HL-60/S4 (cell line): ENCODE measurements around the gene IGFL4.
"Not testable (repeated sequence)": the region's sequence is repeated elsewhere in the genome, so short reads cannot be mapped to it uniquely, and the experiment has no call there.

Source experiments
- in situ Hi-C: fragments of 300-500 bp; cut with MboI; formaldehyde crosslinking; loops from 2 replicates; pipeline ENCODE4 v1.14.3; 2022; ENCODE audit warnings: low sequenced_read_pairs

The IGFL4 gene

GRCh38 chr19:46040952-46041500, at the start of gene IGFL4:
TSS of gene IGFL4 (minus strand) at chr19:46041002. CDS start at chr19:46040962, 40 bp downstream.
- in situ Hi-C loops = no loop called here

- in situ Hi-C loops = no loop called here
Observed at GRCh38 chr19:46090444-46090843, 49.6 kb upstream of the IGFL4 start.

- in situ Hi-C loops = no loop called here
Observed at GRCh38 chr19:46089432-46089831, 48.6 kb upstream of the IGFL4 start.

- in situ Hi-C loops = no loop called here
Observed at GRCh38 chr19:46088101-46088500, 47.3 kb upstream of the IGFL4 start.

- in situ Hi-C loops = no loop called here
Observed at GRCh38 chr19:46085888-46086287, 45.1 kb upstream of the IGFL4 start.

- in situ Hi-C loops = loop anchor here (5.0 kb wide), 1 partner anchor 180 kb away; no protein-coding TSS in a partner anchor
Observed at GRCh38 chr19:46082728-46083050, 41.9 kb upstream of the IGFL4 start.

DNA sequence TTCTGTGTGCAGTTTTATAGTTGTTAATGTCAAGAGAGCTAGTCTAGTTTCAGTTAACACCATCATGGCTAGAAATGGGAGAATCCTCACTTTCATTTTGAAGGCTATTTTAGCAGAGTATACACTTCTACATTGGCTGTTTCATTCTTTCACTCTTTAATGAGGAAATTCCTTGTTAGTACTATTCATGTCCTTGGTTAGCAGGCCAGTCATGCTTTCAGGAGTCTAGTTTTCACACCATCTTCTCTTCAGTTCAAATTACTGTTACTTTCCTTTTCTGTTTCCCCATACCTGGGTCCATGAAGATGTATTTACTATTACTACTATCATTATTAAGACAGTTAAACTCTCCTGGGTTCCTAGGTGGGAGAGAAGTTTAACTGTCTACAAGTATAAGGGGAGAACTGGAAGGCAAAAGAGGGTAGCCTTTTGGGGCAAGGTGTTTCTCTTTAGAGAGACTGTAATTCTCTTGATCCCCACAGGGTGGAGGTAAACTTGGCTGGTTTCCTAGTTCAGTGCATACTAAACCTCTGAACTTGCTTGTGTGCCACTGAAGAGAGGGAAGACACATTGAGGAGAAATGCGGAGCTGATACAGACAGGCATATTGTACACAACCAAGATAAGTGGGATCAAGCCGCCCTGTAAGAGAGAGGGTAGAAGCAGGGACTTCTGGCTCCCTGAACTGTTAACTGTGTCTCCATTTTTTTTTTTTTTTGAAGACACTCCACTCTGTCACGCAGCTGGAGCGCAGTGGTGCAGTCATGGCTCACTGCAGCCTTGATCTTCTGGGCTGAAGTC, 41.3 kb upstream of the IGFL4 start:
- in situ Hi-C loops = loop anchor here (5.0 kb wide), 1 partner anchor 180 kb away; no protein-coding TSS in a partner anchor

GRCh38 chr19:46080561-46080960, 39.8 kb upstream of the IGFL4 start:
- in situ Hi-C loops = loop anchor here (5.0 kb wide), 1 partner anchor 182 kb away; no protein-coding TSS in a partner anchor

- in situ Hi-C loops = no loop called here
Observed at GRCh38 chr19:46079576-46079975, 38.8 kb upstream of the IGFL4 start.

DNA sequence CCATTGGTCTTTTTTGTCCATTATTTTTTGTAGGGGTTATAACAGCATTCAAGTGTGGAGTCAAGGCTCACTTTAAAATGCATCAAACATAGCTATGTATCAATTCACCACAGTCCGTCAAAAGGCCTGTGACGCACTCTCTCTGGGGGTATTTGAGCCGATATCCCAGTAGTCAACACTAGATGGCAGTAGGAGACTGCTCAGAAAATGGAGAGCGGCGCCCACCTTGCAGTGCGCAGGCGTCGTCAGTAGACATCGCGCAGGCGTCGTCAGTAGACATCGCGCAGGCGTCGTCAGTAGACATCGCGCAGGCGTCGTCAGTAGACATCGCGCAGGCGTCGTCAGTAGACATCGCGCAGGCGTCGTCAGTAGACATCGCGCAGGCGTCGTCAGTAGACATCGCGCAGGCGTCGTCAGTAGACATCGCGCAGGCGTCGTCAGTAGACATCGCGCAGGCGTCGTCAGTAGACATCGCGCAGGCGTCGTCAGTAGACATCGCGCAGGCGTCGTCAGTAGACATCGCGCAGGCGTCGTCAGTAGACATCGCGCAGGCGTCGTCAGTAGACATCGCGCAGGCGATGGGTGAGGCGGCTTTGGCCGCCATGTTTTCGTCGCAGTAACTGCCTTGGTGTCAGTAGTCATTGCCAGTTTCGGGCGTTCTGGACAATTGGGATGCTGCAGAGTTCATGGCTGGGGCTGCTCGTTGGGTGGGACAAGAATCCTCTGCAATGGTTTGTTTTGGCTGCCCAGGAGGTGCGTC, 38.0 kb upstream of the IGFL4 start:
- in situ Hi-C loops = not testable (repeated sequence)

DNA sequence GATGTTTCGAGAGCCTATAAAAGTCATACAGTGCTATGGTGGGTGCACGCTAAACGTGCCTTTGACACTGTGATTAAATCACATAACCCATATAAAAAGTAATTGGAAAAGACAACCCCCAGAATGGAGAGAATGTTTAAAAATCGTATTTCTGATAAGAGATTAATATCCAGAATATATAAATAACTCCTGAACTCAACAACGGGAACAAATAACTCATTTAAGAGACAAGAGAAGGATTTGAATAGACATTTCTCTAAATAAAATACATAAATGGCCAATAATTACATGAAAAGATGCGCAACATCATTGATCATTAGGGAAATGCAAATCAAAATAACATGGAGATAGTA, 37.0 kb upstream of the IGFL4 start:
- in situ Hi-C loops = no loop called here

GRCh38 chr19:46076951-46077814, 36.4 kb upstream of the IGFL4 start:
- in situ Hi-C loops = no loop called here

DNA sequence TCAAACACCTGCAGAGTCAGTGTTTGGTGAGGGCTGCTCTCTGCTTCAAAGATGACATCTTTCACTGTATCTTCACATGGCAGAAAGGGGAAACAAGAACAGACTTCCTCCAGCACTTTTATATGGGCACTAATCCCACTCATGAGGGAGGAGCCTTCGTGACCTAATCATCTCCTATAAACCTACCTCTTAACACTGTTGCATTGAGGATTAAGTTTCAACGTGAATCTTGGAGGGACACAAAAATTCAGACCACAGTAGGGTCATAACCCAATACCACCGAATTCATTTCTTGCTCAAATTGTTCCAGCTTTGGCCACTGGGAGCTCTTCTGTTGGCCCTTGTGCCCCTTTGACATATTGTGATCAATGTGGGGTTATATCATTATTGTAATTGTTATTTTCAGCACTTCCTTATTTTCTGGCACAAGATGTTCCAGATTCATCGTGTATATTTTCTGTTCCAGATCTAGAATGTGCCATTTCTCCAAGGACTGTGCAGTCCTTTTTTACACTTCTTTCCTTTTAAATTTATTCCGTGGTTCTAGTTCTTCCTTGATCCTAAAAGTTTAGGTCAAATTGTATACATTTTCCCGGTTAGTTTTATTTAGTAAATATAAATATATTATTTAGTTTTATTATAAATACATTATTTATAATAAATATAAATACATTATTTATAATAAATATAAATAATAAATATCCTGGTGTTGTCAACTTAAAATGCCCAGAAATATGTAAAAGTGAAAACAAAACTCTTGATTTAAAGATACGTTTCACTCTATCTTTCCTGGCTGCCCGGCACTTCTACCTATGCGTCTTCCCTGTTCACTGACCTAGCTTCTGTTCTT, 35.5 kb upstream of the IGFL4 start:
- in situ Hi-C loops = no loop called here

DNA sequence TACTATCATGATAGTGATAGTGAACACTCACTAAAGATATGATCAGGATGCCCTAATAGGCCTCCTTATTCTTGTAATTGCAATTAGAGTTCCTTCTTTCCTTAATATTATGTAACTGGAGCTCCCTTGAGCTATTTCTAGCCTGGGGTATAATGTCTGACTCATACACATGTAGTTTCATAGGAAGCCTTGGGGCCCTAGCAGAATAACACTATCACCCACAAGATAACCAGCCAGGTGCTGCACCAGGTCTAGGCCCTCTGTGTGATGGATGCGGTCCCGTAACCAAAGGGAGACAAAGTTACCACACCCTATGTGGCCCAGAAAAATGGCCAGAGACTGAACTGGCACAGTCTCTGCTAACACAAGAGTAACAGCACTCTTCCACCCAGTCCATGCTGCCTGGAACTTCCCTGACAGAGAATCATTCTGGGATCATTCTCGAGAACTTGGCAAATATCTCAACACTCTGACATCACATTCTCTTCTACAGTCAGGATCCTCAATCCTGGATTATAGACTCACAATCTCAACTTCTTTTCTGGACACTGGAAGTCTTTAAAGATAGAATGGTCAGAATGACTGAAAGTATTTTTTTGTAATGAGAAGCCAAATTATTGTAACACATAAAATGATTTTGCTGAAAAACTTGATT, 32.6 kb upstream of the IGFL4 start:
- in situ Hi-C loops = no loop called here

- in situ Hi-C loops = no loop called here
Observed at GRCh38 chr19:46069806-46070341, 29.1 kb upstream of the IGFL4 start.

GRCh38 chr19:46068345-46069258, 27.8 kb upstream of the IGFL4 start:
- in situ Hi-C loops = no loop called here

DNA sequence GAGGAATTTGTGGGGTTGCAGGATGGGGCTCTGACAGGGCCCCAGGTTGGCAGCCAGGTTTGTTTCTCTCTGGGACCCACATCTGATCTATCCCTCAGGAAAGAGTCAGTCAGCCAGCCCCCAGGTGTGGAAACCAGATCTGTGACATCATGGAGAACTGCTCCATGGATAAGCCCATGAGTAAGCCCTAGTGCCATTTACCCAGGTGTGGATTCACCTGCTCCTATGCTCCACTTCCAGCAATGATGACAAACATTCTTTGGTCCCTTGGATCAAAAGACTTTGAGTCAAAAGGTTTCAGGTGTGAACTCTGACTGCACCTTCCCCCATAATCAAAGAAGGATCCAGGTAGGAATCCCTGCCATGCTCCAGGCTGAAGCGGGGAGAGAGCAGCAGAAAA, 26.9 kb upstream of the IGFL4 start:
- in situ Hi-C loops = no loop called here

DNA sequence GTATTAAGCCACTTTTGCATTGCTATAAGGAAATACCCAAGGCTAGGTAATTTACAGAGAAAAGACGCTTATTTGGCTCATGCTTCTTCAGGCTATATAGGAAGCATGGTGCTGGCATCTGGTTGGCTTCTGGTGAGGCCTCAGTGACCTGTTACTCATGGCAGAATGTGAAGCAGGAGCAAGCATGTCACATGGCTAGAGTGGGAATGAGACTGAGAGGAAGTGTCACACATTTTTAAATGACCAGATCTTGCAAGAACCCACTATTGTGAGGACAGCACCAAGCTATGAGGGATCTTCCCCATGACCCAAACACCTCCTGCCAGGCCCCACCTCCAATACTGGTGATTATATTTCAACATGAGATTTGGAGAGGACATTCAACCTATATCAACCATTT, 25.7 kb upstream of the IGFL4 start:
- in situ Hi-C loops = no loop called here
